HG03066 (cell line): ENCODE data around the gene TPP1.

Experiments
- ATAC-seq: cut with Tn5 transposase; IDR thresholded peaks from one replicate; pipeline ENCODE4 v1.9.1; 2021; ENCODE audit warnings: low read depth; ENCODE audit not compliant: unreplicated experiment

TPP1 gene

GRCh38 chr11:6613496-6613895 is 5.7 kb downstream of the TPP1 start:
- ATAC-seq, result no peak

- peak; percentile 92 for ATAC-seq
Measured at GRCh38 chr11:6612213-6613041, 6.8 kb downstream of the TPP1 start, which contains the start of gene TAF10. TAF10 (minus strand) TSS chr11:6612216; CDS start chr11:6612189, 27 bp downstream.

- peak; percentile 4 for ATAC-seq
Measured at GRCh38 chr11:6611963-6612212, 7.3 kb downstream of the TPP1 start.

- no peak for ATAC-seq
Measured at GRCh38 chr11:6611092-6611962, 7.9 kb downstream of the TPP1 start.

GRCh38 chr11:6610591-6610990 is 8.6 kb downstream of the TPP1 start:
- ATAC-seq, result no peak

- no peak for ATAC-seq
Measured at GRCh38 chr11:6609502-6610015, 9.7 kb downstream of the TPP1 start.

- no peak for ATAC-seq
Measured at GRCh38 chr11:6608726-6609501, 10.3 kb downstream of the TPP1 start.

GRCh38 chr11:6608011-6608410 is 11.2 kb downstream of the TPP1 start:
- no peak for ATAC-seq

GRCh38 chr11:6607190-6607795 is 11.9 kb downstream of the TPP1 start:
- no peak for ATAC-seq

GRCh38 chr11:6606471-6607189 is 12.6 kb downstream of the TPP1 start:
- peak; percentile 54 for ATAC-seq

GRCh38 chr11:6604790-6605189 is 14.4 kb downstream of the TPP1 start:
- ATAC-seq, result no peak

- peak; percentile 38 for ATAC-seq
Measured at GRCh38 chr11:6604081-6604626, 15.1 kb downstream of the TPP1 start.

- peak; percentile 55 for ATAC-seq
Measured at GRCh38 chr11:6603287-6604080, 15.7 kb downstream of the TPP1 start, which contains the start of the genes ILK and RRP8. ILK (plus strand) TSS chr11:6603774; CDS start chr11:6604272, 498 bp downstream. RRP8 (minus strand) TSS chr11:6603616; CDS start chr11:6603502, 114 bp downstream.

- ATAC-seq, result no peak
Measured at GRCh38 chr11:6602096-6602940, 16.9 kb downstream of the TPP1 start.

GRCh38 chr11:6601041-6601461 is 18.2 kb downstream of the TPP1 start:
- ATAC-seq, result no peak

GRCh38 chr11:6599881-6600390 is 19.3 kb downstream of the TPP1 start:
- ATAC-seq, result no peak

- ATAC-seq, result no peak
Measured at GRCh38 chr11:6599449-6599848, 19.8 kb downstream of the TPP1 start.
